ENCODE data around the gene HMG20B.
A peak's percentile ranks its signal among the peaks of the same experiment; 100 is the strongest.

Gene HMG20B

GRCh38 chr19:3537438-3538240, 35.1 kb upstream of the HMG20B start:
- no peak for DNase-seq (ENCODE audit: low spot score)

- no peak for DNase-seq (ENCODE audit: low spot score)
Observed at GRCh38 chr19:3538258-3538929, 34.4 kb upstream of the HMG20B start.

- no peak for DNase-seq (ENCODE audit: low spot score)
Observed at GRCh38 chr19:3538965-3539755, 33.6 kb upstream of the HMG20B start, which contains the start of gene TEKTIP1. TEKTIP1 (plus strand) TSS chr19:3539174; CDS start chr19:3539178, 4 bp downstream.

GRCh38 chr19:3539756-3540118, 33.0 kb upstream of the HMG20B start:
- no peak for DNase-seq (ENCODE audit: low spot score)

DNA sequence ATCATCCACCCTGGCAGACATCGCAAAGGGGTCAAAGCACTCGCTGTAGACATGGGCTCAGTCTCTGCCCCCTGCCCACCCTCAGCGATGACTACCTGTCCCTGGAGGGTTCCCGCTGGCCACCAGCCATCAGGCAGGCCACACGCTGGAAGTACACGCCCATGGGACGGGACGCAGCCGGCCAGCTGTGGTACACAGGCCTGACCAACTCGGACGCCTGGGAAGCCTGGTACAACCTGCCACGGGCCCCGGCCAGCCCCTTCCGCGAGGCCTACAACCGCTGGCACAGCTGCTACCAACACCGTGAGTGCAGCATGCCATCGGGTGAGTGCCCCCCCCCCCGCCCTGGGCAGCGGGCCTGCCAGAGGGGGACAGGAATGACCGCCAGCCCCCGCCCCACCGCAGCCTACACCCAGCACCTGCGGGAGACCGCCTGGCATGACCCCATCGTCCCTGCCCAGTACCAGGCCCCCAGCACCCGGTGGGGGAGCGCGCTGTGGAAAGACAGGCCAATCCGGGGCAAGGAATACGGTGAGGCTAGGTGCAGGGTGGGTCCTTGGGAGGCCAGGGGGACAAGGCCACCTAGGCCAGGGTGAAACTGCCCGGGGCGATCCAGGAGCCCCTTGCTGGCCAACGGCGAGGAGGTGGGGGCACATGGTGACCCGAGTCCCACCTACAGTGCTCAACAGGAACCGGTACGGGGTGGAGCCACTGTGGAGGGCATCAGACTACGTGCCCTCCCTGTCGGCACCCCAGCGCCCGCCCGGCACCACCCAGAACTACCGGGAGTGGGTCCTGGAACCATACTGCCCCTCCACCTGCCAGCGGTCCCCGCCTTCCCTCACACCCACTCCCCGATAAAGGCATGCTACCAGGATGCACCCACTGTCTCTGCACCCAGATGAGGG, 29.3 kb upstream of the HMG20B start:
- DNase-seq (ENCODE audit: low spot score): no peak

GRCh38 chr19:3544058-3544376, 28.7 kb upstream of the HMG20B start:
- no peak for DNase-seq (ENCODE audit: low spot score)

DNA sequence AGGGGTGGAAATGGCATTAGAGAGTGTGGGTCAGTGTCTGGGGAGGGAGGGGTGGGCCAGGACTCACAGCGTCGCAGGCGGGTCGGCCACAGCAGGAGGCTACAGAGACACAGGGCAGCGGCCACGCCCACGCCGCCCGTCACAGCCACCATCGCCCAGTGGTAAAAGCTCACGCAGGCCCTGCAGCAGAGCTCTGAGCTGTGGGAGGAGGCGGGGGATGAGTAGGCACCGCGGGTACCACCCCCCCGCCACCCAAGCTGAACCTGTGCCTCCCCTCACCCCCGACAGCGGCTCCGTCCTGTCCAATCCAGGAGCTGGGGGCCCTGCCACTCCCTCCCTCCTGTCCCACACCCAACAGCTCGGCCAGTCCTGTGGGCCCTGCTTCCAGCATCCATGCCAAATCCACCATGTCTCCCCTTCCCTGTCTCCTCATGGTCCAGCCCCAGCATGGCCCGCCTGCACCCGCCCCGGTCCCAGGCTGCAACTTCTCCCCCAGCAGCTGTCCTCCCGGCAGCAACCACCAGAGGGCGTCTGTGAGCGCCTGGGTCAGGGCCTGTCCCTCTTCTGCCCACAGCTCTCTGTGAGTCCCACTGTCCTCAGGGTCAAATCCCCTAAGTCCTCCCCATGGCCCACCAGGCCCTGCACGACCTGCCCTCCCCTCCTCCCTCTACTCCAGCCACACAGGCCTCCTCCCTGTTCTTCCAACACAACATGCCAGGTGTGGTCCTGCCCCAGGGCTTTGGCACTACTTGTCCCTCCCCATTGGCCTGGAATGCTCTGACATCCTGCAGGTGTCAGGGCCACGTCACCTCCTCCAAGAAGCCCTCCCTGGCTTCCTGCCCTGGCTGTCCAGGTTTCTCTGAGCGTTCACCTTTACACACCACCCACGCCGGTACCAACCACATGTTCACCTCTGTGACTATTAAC, 27.7 kb upstream of the HMG20B start:
- peak; percentile 50 for DNase-seq (ENCODE audit: low spot score)

GRCh38 chr19:3545669-3546034, 27.1 kb upstream of the HMG20B start:
- DNase-seq (ENCODE audit: low spot score): no peak

GRCh38 chr19:3546119-3546518, 26.6 kb upstream of the HMG20B start:
- DNase-seq (ENCODE audit: low spot score): no peak

DNA sequence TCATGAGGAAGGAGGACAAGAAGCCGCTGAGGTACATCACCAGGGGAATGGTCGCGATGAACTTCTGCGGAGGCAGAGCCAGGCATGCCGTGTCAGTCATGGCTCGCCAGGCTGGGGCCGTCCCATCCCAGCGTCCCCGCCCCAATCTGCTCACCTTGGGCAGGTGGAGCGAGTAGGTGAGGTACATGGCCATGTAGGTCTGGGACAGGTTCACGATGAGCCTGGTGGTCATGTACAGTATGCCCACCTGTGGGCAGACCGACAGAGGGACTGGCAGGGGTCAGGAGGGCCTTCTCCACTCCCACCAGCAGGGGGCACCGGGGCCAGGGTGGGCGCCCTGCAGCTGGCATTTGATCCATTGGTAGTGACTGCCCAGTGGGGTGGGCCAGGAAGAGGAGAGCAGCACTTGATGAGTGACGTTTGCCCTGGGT, 25.4 kb upstream of the HMG20B start:
- no peak for DNase-seq (ENCODE audit: low spot score)

GRCh38 chr19:3547767-3548282, 24.9 kb upstream of the HMG20B start:
- no peak for DNase-seq (ENCODE audit: low spot score)

GRCh38 chr19:3548606-3549005, 24.1 kb upstream of the HMG20B start:
- no peak for DNase-seq (ENCODE audit: low spot score)

GRCh38 chr19:3549816-3550215, 22.9 kb upstream of the HMG20B start:
- no peak for DNase-seq (ENCODE audit: low spot score)

DNA sequence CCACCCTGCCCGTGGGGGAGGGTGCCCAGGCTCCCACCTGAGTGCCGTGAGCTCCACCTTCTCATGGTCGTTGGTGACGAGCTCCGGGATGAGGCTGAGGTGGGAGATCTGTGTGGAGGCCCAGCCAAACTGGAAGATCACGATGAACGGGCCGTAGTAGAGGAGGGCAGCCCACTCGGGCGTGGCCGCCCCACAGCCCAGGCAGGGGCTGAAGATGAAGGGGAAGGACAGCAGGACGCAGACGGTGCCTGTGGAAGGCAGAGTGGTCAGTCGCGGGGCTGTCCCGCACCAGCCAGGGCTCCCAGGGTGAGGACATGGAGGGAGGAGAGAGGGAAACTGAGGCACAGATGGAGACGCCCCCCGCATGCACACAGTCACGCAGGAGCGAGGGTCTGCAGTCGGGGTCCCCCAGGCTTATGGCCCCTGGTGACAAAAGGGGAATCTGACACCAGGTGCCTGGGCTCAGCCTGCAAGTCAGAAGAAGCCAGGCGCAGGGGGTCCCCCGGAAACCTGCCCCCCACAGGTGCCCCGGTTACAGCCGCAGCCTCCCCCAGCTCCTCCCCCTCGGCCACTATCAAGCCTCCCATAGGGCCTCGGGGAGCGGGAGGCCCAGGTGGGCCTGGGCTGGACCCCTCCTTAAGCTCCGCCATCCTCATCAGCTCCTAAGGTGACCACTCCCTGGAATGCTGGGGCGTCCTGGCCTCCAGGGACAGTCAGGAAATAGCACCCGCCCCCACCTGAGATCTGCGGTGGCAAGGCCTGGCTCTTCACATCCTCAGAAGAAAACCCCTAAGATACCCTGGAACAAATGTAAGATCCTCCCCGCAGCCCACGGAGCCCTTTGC, 21.6 kb upstream of the HMG20B start:
- DNase-seq (ENCODE audit: low spot score): no peak

DNA sequence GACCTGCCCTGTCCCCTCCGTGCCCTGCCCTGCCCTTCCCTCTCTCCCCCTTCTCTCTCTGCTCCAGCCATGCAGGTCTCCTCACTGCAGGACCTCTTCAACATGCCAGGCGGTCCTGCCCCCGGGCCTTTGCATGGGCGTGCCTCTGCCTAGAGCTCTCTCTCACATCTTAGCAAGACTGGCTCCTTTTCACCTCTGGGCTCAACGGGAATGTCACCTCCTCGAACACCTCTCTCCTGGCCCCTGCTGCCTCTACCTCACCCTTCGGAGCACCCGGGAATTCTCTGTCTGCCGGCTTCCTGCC, 21.0 kb upstream of the HMG20B start:
- DNase-seq (ENCODE audit: low spot score): no peak

- no peak for DNase-seq (ENCODE audit: low spot score)
Observed at GRCh38 chr19:3554254-3555083, 18.3 kb upstream of the HMG20B start.

- DNase-seq (ENCODE audit: low spot score): no peak
Observed at GRCh38 chr19:3555653-3556422, 16.9 kb upstream of the HMG20B start.

GRCh38 chr19:3556423-3556977, 16.2 kb upstream of the HMG20B start:
- DNase-seq (ENCODE audit: low spot score): no peak

Data from COLO829 (cell line).